Neuronal stem cell (in vitro differentiated cells): Measurements from ENCODE around the gene MEF2C.
A peak's percentile ranks its signal among the peaks of the same experiment; 100 is the strongest.

Source experiments
- DNase-seq: peaks from one replicate; pipeline ENCODE4 v3.0.0-alpha.2; 2013; ENCODE audit warnings: low spot score
- H2AFZ ChIP-seq: one replicate; pipeline ENCODE4 v1.6.1; 2013; ENCODE audit warnings: mild to moderate bottlenecking, low read length, inconsistent platforms
- H2AK5ac ChIP-seq: 2 replicates; pipeline ENCODE4 v1.6.1; 2013; ENCODE audit warnings: low read depth, mild to moderate bottlenecking, inconsistent platforms, low read length, moderate library complexity, mixed read lengths
- H2BK120ac ChIP-seq: 2 replicates; pipeline ENCODE4 v1.6.1; 2013; ENCODE audit warnings: low read depth, mild to moderate bottlenecking, inconsistent platforms, low read length, moderate library complexity, mixed read lengths
- H2BK12ac ChIP-seq: one replicate; pipeline ENCODE4 v1.6.1; 2013; ENCODE audit warnings: low read length, inconsistent platforms
- H2BK15ac ChIP-seq: 2 replicates; pipeline ENCODE4 v1.6.1; 2013; ENCODE audit warnings: mild to moderate bottlenecking, low read length, inconsistent platforms, mixed read lengths
- H2BK5ac ChIP-seq: one replicate; pipeline ENCODE4 v1.6.1; 2013; ENCODE audit warnings: inconsistent platforms, mild to moderate bottlenecking, low read length, moderate library complexity
- H3K14ac ChIP-seq: one replicate; pipeline ENCODE4 v1.6.1; 2013; ENCODE audit warnings: low read length, inconsistent platforms
- H3K18ac ChIP-seq: 2 replicates; pipeline ENCODE4 v1.6.1; 2013; ENCODE audit warnings: low read length, inconsistent platforms
- H3K23ac ChIP-seq: 2 replicates; pipeline ENCODE4 v1.6.1; 2013; ENCODE audit warnings: low read depth, mild to moderate bottlenecking, mixed read lengths, low read length, inconsistent platforms; ENCODE audit not compliant: poor library complexity
- H3K27ac ChIP-seq: replicated peaks from 3 replicates; pipeline ENCODE4 v1.5.1; 2013; ENCODE audit warnings: low read length, inconsistent platforms
- H3K27me3 ChIP-seq, 3 experiments: 2 replicates each; pipeline ENCODE4 v1.6.1; 2013; ENCODE audit warnings: low read length in 3 of 3, mild to moderate bottlenecking in 2 of 3, inconsistent platforms in 1 of 3, low read depth in 1 of 3, mixed read lengths in 1 of 3, moderate library complexity in 1 of 3; ENCODE audit not compliant: control insufficient read depth in 3 of 3, insufficient read depth in 3 of 3
- H3K36me3 ChIP-seq, 2 donors: replicated peaks in 1 of 2; 2 replicates each; pipeline ENCODE4 v1.6.1; 2013; ENCODE audit warnings: low read length in 2 of 2; ENCODE audit not compliant: control insufficient read depth in 2 of 2, insufficient read depth in 2 of 2
- H3K4ac ChIP-seq: 2 replicates; pipeline ENCODE4 v1.6.1; 2013; ENCODE audit warnings: inconsistent platforms, mild to moderate bottlenecking, low read length, moderate library complexity
- H3K4me1 ChIP-seq, 2 donors: 1 replicate in 1 of 2; 2 replicates in 1 of 2; pipeline ENCODE4 v1.6.1; 2013; ENCODE audit warnings: low read length in 2 of 2, low read depth in 1 of 2; ENCODE audit not compliant: control insufficient read depth in 2 of 2, insufficient read depth in 1 of 2
- H3K4me2 ChIP-seq: one replicate; pipeline ENCODE4 v1.6.1; 2013; ENCODE audit warnings: mild to moderate bottlenecking, low read length, inconsistent platforms; ENCODE audit not compliant: insufficient read depth, poor library complexity, severe bottlenecking
- H3K4me3 ChIP-seq, 2 donors: 2 replicates each; pipeline ENCODE4 v1.5.1; 2013; ENCODE audit warnings: low read length in 2 of 2, mild to moderate bottlenecking in 2 of 2, inconsistent platforms in 1 of 2, moderate library complexity in 1 of 2
- H3K79me1 ChIP-seq: one replicate; pipeline ENCODE4 v1.6.1; 2013; ENCODE audit warnings: low read depth, mild to moderate bottlenecking, inconsistent platforms, low read length, moderate library complexity
- H3K9ac ChIP-seq: one replicate; pipeline ENCODE4 v1.6.1; 2013; ENCODE audit warnings: mild to moderate bottlenecking, low read depth, low read length, inconsistent platforms; ENCODE audit not compliant: poor library complexity
- H3K9me3 ChIP-seq, 2 donors: replicated peaks in 1 of 2; 2 replicates each; pipeline versions ENCODE3 to v1.6.1; 2013; ENCODE audit warnings: low read length in 2 of 2, mild to moderate bottlenecking in 2 of 2, inconsistent platforms in 1 of 2, low read depth in 1 of 2, mixed read lengths in 1 of 2, moderate library complexity in 1 of 2; ENCODE audit not compliant: control insufficient read depth in 2 of 2, insufficient read depth in 1 of 2
- H4K8ac ChIP-seq: one replicate; pipeline ENCODE4 v1.6.1; 2013; ENCODE audit warnings: low read depth, mild to moderate bottlenecking, inconsistent platforms, low read length, moderate library complexity
- H4K91ac ChIP-seq: one replicate; pipeline ENCODE4 v1.6.1; 2013; ENCODE audit warnings: low read length, low read depth, mild to moderate bottlenecking, inconsistent platforms; ENCODE audit not compliant: poor library complexity
- WGBS, 2 donors: extraction: QIAGEN DNeasy Blood & Tissue Kit; methylation state at CpG; one replicate each; pipeline ENCODE4 v1.1.7; 2013; ENCODE audit warnings: missing lambda C conversion rate in 2 of 2, mixed read lengths in 1 of 2; ENCODE audit not compliant: insufficient read length in 2 of 2, insufficient replicate concordance in 1 of 2; ENCODE audit errors: extremely low coverage in 2 of 2; 5-methylcytosine and 5-hydroxymethylcytosine counted together

The MEF2C gene

DNA sequence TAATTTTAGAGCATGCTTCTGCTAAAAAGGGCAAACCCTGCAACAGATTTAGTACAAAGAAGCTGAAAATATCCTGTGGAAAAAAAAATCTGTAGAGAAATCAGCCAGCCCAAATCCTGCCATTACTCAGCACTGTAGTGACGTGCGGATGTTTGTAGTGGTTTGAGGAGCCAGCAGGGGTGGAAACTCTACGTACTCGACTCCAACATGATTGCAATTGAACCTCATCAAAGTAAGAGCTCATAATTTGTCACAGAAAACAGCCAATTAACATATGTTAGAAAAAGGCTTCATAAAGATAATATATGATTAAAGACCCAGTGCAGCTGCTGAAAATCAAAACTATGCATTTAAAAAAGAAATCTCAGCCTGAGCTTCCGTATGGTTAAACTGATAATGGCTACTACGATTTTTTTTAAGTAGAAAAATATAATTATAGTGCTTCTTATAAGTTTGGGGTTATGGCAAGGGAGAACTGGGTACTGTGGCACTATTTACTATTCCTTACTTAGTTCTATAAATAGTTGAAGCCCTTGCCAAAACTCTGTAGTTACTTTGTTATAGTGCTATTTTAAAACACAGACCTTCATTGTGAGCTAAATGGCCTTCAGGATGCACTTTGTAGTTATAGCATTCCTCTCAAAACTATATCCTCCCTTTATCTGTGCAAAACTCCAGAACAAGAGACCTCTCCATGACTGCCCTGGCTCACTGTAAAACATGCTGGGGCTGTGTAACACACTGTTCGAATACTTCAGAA lies 49.4 kb downstream of the MEF2C start:
- no peak for DNase-seq
- Histone ChIP-seq H2AK5ac (no peak overlapping the region), H4K8ac (no peak overlapping the region), H3K27me3 (no peaks in the 10 kb centered on the region), H2BK120ac (no peak overlapping the region), H2AFZ (peak overlapping the region; percentile 26), H2BK15ac (no peak overlapping the region), H3K27ac (no peak overlapping the region), H3K9ac (no peak overlapping the region), H3K79me1 (no peaks in the 10 kb centered on the region), H3K18ac (no peak overlapping the region), H3K4me1 (peaks cover 0 to 2% of the 10 kb centered on the region in 2 donors), H3K23ac (no peak overlapping the region), H4K91ac (no peak overlapping the region), H3K4me2 (no peak overlapping the region), H3K36me3 (no peaks in the 10 kb centered on the region), H3K14ac (no peak overlapping the region), H3K4me3 (no peak overlapping the region), H2BK12ac (no peak overlapping the region), H3K4ac (no peak overlapping the region), H3K9me3 (no peaks in the 10 kb centered on the region), H2BK5ac (no peak overlapping the region)
- no CpG with 5 or more reads among the region's 7 CpGs for WGBS, 2 donors

DNA sequence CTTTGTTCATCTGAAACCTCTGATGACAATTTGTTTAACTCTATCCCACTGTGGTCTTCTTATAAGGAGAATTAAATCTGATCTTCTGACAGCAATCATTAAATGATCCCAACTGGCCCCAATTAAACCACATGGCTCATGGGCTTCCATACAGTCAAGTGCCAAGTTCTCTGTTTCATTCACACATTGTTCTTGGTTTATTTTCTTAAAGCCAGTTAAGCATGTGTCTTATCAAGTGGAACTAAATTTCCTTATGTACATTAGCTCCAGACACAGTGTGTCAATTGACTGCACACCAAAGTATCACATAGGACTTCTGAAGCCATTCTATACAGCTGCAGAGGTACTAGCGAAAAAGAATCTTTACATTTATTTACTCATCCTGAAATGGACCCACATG lies 51.2 kb downstream of the MEF2C start:
- whole genome bisulfite sequencing, 2 donors, result no CpG with 5 or more reads among the region's 1 CpG
- Histone ChIP-seq H3K14ac (no peak overlapping the region), H3K4ac (no peak overlapping the region), H4K8ac (no peak overlapping the region), H3K23ac (no peak overlapping the region), H3K4me2 (no peak overlapping the region), H3K27ac (no peak overlapping the region), H3K4me1 (peaks cover 2 to 3% of the 10 kb centered on the region in 2 donors), H3K36me3 (no peaks in the 10 kb centered on the region), H4K91ac (no peak overlapping the region), H2BK120ac (no peak overlapping the region), H3K27me3 (no peaks in the 10 kb centered on the region), H2AK5ac (no peak overlapping the region), H2BK15ac (no peak overlapping the region), H2BK12ac (no peak overlapping the region), H2BK5ac (no peak overlapping the region), H3K79me1 (no peaks in the 10 kb centered on the region), H3K4me3 (no peak overlapping the region), H3K9ac (no peak overlapping the region), H3K18ac (no peak overlapping the region), H3K9me3 (no peaks in the 10 kb centered on the region), H2AFZ (no peak overlapping the region)
- DNase-seq, result no peak

DNA sequence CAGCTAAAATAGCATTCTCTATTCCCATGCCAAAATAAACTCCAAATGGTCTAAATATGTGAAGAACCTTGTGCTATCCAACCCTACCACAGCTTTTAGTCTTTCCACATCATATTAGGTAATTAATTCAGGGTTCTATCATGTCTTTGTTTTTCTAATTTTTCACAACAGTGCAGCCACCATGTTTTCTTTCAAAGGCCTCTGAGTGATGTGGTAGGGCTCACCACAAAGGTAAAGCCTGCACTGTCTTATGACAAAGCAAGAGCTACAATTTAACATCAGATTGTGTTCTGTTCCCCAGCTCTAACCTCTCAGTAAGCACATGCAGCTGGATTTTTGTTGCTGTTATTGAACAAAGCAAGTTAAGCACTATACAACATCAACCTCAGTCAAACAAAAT lies 52.4 kb downstream of the MEF2C start:
- Histone ChIP-seq H3K9ac (no peak overlapping the region), H3K4me3 (no peak overlapping the region), H4K8ac (no peak overlapping the region), H3K14ac (no peak overlapping the region), H3K9me3 (no peaks in the 10 kb centered on the region), H2AK5ac (no peak overlapping the region), H2AFZ (peak overlapping the region; percentile 61), H3K4ac (no peak overlapping the region), H3K4me1 (peaks cover 2 to 3% of the 10 kb centered on the region in 2 donors), H3K79me1 (no peaks in the 10 kb centered on the region), H4K91ac (no peak overlapping the region), H2BK15ac (no peak overlapping the region), H3K27me3 (no peaks in the 10 kb centered on the region), H3K4me2 (no peak overlapping the region), H3K18ac (no peak overlapping the region), H3K36me3 (no peaks in the 10 kb centered on the region), H3K23ac (no peak overlapping the region), H3K27ac (no peak overlapping the region), H2BK12ac (no peak overlapping the region), H2BK120ac (no peak overlapping the region), H2BK5ac (no peak overlapping the region)
- no peak for DNase-seq

DNA sequence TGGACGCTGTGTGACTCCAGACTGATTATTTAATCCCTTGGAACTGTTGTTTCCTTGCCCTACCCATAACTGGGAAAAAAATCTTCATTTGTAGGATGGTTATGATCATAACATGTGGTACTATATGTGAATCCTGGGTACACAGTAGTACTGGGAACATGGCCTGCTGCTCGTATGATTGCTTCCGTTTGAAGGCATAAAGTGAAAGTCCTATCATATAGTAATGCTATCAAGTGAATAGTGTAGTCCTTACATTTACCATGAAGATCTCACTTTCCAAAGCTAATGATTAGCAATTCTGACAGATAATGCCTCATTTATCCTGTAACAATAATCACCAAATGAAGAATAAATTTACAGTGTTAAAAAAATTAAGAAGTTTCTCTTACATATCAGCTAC lies 53.2 kb downstream of the MEF2C start:
- no peak overlapping the region for H2AFZ ChIP-seq
- H4K91ac ChIP-seq, result no peak overlapping the region
- no peak overlapping the region for H2BK120ac ChIP-seq
- H3K4me2 ChIP-seq, result no peak overlapping the region
- no peak overlapping the region for H3K9ac ChIP-seq
- no peak overlapping the region for H3K23ac ChIP-seq
- H2BK12ac ChIP-seq, result no peak overlapping the region
- H3K14ac ChIP-seq, result no peak overlapping the region
- H3K36me3 ChIP-seq, result no peaks in the 10 kb centered on the region
- H3K27me3 ChIP-seq, result no peaks in the 10 kb centered on the region
- no peak overlapping the region for H2BK15ac ChIP-seq
- no peak overlapping the region for H3K4ac ChIP-seq
- no peak overlapping the region for H4K8ac ChIP-seq
- no peaks in the 10 kb centered on the region for H3K9me3 ChIP-seq
- H3K79me1 ChIP-seq, result no peaks in the 10 kb centered on the region
- H2BK5ac ChIP-seq, result no peak overlapping the region
- no peak overlapping the region for H3K27ac ChIP-seq
- no CpG with 5 or more reads among the region's 3 CpGs for WGBS, 2 donors
- H3K4me1 ChIP-seq, result peaks cover 2 to 3% of the 10 kb centered on the region in 2 donors
- no peak for DNase-seq
- no peak overlapping the region for H3K18ac ChIP-seq
- H3K4me3 ChIP-seq, result no peak overlapping the region
- no peak overlapping the region for H2AK5ac ChIP-seq
